ENCODE results near the gene CNOT4. TPM values are rescaled to one million over a fixed set of nuclear protein-coding genes. Genes with fewer than 3 reads are reported as not detected.

Gene CNOT4
- total RNA-seq, 1 experiment from 2014 or later: 9.7 TPM

- Histone ChIP-seq H3F3A (ENCODE audit: low read length, unreplicated experiment) (no peaks in the 10 kb centered on the region), H3K27ac (ENCODE audit: low read length) (no peak overlapping the region), H3K4me3 (ENCODE audit: low read length) (no peak overlapping the region), H4K20me1 (ENCODE audit: low read length) (no peaks in the 10 kb centered on the region), H3K27me3 (ENCODE audit: low read length) (no peaks in the 10 kb centered on the region), H3K36me3 (ENCODE audit: low read depth, low read length) (no peaks in the 10 kb centered on the region), H3K9me2 (replicated peaks; ENCODE audit: low read length) (no peaks in the 10 kb centered on the region), H3K9me3 (ENCODE audit: low read length) (no peaks in the 10 kb centered on the region), H3K9ac (ENCODE audit: low read length) (no peak overlapping the region), H3K79me2 (ENCODE audit: low read length) (no peaks in the 10 kb centered on the region), H2AFZ (ENCODE audit: low read length) (no peak overlapping the region), H3K4me2 (ENCODE audit: low read length) (no peak overlapping the region), H3K4me1 (ENCODE audit: insufficient read depth, low read length) (peaks cover 14% of the 10 kb centered on the region)
- POLR2A ChIA-PET (ENCODE audit: unreplicated experiment): no interaction called here
- intact Hi-C loops (cut with micrococcal nuclease): loop anchor here (1.0 to 5.0 kb wide), 2 partner anchors 54 to 648 kb away; no protein-coding TSS in a partner anchor
- no TSS peak for BruUV-seq (replicated peaks)
- no peak for ATAC-seq
- CTCF ChIA-PET: interaction anchor here (0.7 to 1.6 kb wide), 5 partner anchors 40 to 60 kb away, joined by 3 to 19 read pairs (median 4); no protein-coding TSS in a partner anchor
- DNase-seq: no peak
- TF ChIP-seq, protein P1, sequence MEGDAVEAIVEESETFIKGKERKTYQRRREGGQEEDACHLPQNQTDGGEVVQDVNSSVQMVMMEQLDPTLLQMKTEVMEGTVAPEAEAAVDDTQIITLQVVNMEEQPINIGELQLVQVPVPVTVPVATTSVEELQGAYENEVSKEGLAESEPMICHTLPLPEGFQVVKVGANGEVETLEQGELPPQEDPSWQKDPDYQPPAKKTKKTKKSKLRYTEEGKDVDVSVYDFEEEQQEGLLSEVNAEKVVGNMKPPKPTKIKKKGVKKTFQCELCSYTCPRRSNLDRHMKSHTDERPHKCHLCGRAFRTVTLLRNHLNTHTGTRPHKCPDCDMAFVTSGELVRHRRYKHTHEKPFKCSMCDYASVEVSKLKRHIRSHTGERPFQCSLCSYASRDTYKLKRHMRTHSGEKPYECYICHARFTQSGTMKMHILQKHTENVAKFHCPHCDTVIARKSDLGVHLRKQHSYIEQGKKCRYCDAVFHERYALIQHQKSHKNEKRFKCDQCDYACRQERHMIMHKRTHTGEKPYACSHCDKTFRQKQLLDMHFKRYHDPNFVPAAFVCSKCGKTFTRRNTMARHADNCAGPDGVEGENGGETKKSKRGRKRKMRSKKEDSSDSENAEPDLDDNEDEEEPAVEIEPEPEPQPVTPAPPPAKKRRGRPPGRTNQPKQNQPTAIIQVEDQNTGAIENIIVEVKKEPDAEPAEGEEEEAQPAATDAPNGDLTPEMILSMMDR (conservative IDR thresholded peaks at IDR 0.05; ENCODE audit: low read depth, low read length): no peak
- TF ChIP-seq EZH2phosphoT487 (IDR thresholded peaks at IDR 0.05; ENCODE audit: borderline replicate concordance, low read length) (no peak), EZH2 (IDR thresholded peaks at IDR 0.05; ENCODE audit: low read length, unreplicated experiment) (no peak)
Observed at GRCh38 chr7:135334830-135335543, 174.9 kb downstream of the CNOT4 start.

- DNase-seq: no peak
- no peaks in the 10 kb centered on the region for H3F3A ChIP-seq (ENCODE audit: low read length, unreplicated experiment)
- ATAC-seq: no peak
- CTCF ChIA-PET: no interaction called here
- no peak overlapping the region for H3K4me3 ChIP-seq (ENCODE audit: low read length)
- 0 out of 2 replicates have a peak overlapping the region, but pooled peaks have one; percentile 22 for H3K9ac ChIP-seq (ENCODE audit: low read length)
- H3K36me3 ChIP-seq (ENCODE audit: low read depth, low read length): no peaks in the 10 kb centered on the region
- peaks cover 14% of the 10 kb centered on the region for H3K4me1 ChIP-seq (ENCODE audit: insufficient read depth, low read length)
- TF ChIP-seq, protein P1 (conservative IDR thresholded peaks at IDR 0.05; ENCODE audit: low read depth, low read length): no peak
- TF ChIP-seq EZH2 (IDR thresholded peaks at IDR 0.05; ENCODE audit: low read length, unreplicated experiment) (no peak), EZH2phosphoT487 (IDR thresholded peaks at IDR 0.05; ENCODE audit: borderline replicate concordance, low read length) (no peak)
- H3K9me2 ChIP-seq (replicated peaks; ENCODE audit: low read length): no peaks in the 10 kb centered on the region
- H3K27me3 ChIP-seq (ENCODE audit: low read length): no peaks in the 10 kb centered on the region
- H2AFZ ChIP-seq (ENCODE audit: low read length): no peak overlapping the region
- peak overlapping the region; percentile 66 for H3K27ac ChIP-seq (ENCODE audit: low read length)
- 0 out of 2 replicates have a peak overlapping the region, but pooled peaks have one; percentile 26 for H3K4me2 ChIP-seq (ENCODE audit: low read length)
- BruUV-seq (replicated peaks): no TSS peak
- no peaks in the 10 kb centered on the region for H4K20me1 ChIP-seq (ENCODE audit: low read length)
- no peaks in the 10 kb centered on the region for H3K9me3 ChIP-seq (ENCODE audit: low read length)
- intact Hi-C loops (cut with micrococcal nuclease): no loop called here
- POLR2A ChIA-PET (ENCODE audit: unreplicated experiment): no interaction called here
- H3K79me2 ChIP-seq (ENCODE audit: low read length): no peaks in the 10 kb centered on the region
Observed at GRCh38 chr7:135333946-135334345, 176.0 kb downstream of the CNOT4 start.

DNA sequence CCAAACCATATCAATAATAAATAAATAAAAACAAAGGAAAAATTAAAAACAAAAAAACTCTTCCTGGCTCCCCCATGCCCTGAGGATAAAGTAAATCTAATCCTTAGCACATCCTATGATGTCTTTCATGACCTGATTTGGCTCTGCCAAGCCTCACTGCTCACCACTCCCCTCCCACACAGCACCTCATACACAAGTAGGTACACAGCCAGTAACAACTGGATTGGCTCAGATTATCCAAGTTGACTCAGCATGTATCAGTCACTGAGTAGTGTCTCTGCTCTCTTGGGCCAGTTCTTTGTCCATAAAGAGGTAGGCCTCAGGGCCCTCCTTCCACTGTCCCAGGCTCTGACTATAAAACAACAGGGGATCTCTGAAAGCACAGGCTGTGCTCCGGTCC lies 176.7 kb downstream of the CNOT4 start:
- H3K4me1 ChIP-seq (ENCODE audit: insufficient read depth, low read length): peaks cover 14% of the 10 kb centered on the region
- H3K36me3 ChIP-seq (ENCODE audit: low read depth, low read length): no peaks in the 10 kb centered on the region
- H3K9me3 ChIP-seq (ENCODE audit: low read length): no peaks in the 10 kb centered on the region
- DNase-seq (peak; percentile 78), ATAC-seq (peak; percentile 72)
- 0 out of 2 replicates have a peak overlapping the region, but pooled peaks have one; percentile 26 for H3K4me2 ChIP-seq (ENCODE audit: low read length)
- intact Hi-C loops (cut with micrococcal nuclease): no loop called here
- H4K20me1 ChIP-seq (ENCODE audit: low read length): no peaks in the 10 kb centered on the region
- CTCF ChIA-PET: no interaction called here
- 0 out of 2 replicates have a peak overlapping the region, but pooled peaks have one; percentile 22 for H3K9ac ChIP-seq (ENCODE audit: low read length)
- no peaks in the 10 kb centered on the region for H3K79me2 ChIP-seq (ENCODE audit: low read length)
- peak overlapping the region; percentile 66 for H3K27ac ChIP-seq (ENCODE audit: low read length)
- H3K27me3 ChIP-seq (ENCODE audit: low read length): no peaks in the 10 kb centered on the region
- H2AFZ ChIP-seq (ENCODE audit: low read length): no peak overlapping the region
- no peaks in the 10 kb centered on the region for H3K9me2 ChIP-seq (replicated peaks; ENCODE audit: low read length)
- BruUV-seq (replicated peaks): no TSS peak
- H3F3A ChIP-seq (ENCODE audit: low read length, unreplicated experiment): no peaks in the 10 kb centered on the region
- H3K4me3 ChIP-seq (ENCODE audit: low read length): no peak overlapping the region
- POLR2A ChIA-PET (ENCODE audit: unreplicated experiment): no interaction called here
- no peak for TF ChIP-seq EZH2 (IDR thresholded peaks at IDR 0.05; ENCODE audit: low read length, unreplicated experiment)
- TF ChIP-seq EZH2phosphoT487 (IDR thresholded peaks at IDR 0.05; ENCODE audit: borderline replicate concordance, low read length): no peak
- TF ChIP-seq, protein P1 (conservative IDR thresholded peaks at IDR 0.05; ENCODE audit: low read depth, low read length): no peak
